Astrocyte (in vitro differentiated cells and primary cell): Measurements from ENCODE around the gene DNAJB12.

Source experiments
- CTCF ChIP-seq: IDR thresholded peaks from 2 replicates; pipeline ENCODE4 v1.5.1; 2011; ENCODE audit warnings: low read depth, mild to moderate bottlenecking, inconsistent platforms, low read length, moderate library complexity; ENCODE audit not compliant: insufficient read depth
- EZH2 ChIP-seq: IDR thresholded peaks from 2 replicates; pipeline ENCODE4 v1.6.1; 2012; ENCODE audit warnings: mild to moderate bottlenecking, low read length, inconsistent platforms; ENCODE audit not compliant: insufficient read depth

- no peak for TF ChIP-seq CTCF
- TF ChIP-seq EZH2 = no peak
Observed at GRCh38 chr10:72342911-72343310, 11.8 kb downstream of the DNAJB12 start.
